Upper lobe of left lung (tissue), 4 donors: ENCODE results near the gene RASSF3.

Source experiments
- POLR2A ChIP-seq, 4 donors: fragments of 450-650 bp; IDR thresholded peaks; one replicate each; pipeline ENCODE4 v1.5.1; 2016 to 2017; ENCODE audit warnings: antibody characterized with exemption in 4 of 4, mild to moderate bottlenecking in 2 of 4
- TF ChIP-seq, protein P1 (sequence below), 6 experiments: fragments of 450-650 bp in 4 of 6; fragments of 200-600 bp in 2 of 6; sonication (generic) in 2 of 6; IDR thresholded peaks; one replicate each; pipeline ENCODE4 v1.5.1; 2016 to 2019; ENCODE audit warnings: antibody characterized with exemption in 6 of 6

DNA sequence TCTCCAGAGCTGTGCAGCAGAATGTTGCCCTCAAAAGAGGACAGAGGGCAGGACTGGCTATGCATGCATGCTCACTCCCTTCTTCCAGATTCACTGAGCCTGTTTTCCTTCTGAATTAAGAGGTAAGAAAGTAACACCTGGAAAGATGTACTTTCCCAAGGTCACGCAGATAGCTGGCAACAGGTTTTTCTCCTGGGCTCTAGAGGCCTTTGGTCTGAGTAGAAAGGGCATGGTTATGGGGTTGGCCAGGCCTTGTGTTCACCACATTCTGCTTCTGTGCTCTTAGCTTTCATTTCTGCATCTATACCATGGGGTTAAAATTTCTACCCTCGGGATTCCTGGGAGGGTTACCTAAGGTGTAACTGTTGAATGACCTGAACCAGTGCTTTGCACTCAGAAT is 57.5 kb downstream of the RASSF3 start:
- TF ChIP-seq, protein P1, sequence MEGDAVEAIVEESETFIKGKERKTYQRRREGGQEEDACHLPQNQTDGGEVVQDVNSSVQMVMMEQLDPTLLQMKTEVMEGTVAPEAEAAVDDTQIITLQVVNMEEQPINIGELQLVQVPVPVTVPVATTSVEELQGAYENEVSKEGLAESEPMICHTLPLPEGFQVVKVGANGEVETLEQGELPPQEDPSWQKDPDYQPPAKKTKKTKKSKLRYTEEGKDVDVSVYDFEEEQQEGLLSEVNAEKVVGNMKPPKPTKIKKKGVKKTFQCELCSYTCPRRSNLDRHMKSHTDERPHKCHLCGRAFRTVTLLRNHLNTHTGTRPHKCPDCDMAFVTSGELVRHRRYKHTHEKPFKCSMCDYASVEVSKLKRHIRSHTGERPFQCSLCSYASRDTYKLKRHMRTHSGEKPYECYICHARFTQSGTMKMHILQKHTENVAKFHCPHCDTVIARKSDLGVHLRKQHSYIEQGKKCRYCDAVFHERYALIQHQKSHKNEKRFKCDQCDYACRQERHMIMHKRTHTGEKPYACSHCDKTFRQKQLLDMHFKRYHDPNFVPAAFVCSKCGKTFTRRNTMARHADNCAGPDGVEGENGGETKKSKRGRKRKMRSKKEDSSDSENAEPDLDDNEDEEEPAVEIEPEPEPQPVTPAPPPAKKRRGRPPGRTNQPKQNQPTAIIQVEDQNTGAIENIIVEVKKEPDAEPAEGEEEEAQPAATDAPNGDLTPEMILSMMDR (IDR thresholded peaks at IDR 0.05): no peak
- TF ChIP-seq POLR2A (IDR thresholded peaks at IDR 0.05): no peak
